ENCODE data around the gene RAI2.
"Not testable (repeated sequence)": the region's sequence is repeated elsewhere in the genome, so short reads cannot be mapped to it uniquely, and the experiment has no call there.

The RAI2 gene

DNA sequence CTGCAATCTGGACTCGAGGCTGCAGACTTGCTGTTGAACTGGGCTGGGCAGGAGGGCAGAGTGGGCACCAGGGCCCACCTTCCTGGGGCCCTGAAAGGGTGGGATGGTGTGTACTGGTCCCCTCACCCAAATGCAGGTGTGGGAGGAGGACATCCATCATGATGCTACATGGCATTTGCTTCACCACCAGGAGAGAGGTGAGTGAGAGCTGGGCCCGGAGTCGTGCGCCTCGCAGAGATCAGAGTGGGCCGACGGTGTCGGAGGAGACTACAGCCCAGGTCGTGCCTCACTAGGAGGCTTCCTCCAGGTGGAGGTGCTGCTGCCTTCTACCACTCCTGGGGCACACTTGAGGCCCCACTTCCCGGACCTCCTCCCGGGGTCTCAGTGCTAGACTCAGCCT, 73.5 kb downstream of the RAI2 start:
- in situ Hi-C loops (cut with HindIII; ENCODE audit: low sequenced_read_pairs), result no loop called here

DNA sequence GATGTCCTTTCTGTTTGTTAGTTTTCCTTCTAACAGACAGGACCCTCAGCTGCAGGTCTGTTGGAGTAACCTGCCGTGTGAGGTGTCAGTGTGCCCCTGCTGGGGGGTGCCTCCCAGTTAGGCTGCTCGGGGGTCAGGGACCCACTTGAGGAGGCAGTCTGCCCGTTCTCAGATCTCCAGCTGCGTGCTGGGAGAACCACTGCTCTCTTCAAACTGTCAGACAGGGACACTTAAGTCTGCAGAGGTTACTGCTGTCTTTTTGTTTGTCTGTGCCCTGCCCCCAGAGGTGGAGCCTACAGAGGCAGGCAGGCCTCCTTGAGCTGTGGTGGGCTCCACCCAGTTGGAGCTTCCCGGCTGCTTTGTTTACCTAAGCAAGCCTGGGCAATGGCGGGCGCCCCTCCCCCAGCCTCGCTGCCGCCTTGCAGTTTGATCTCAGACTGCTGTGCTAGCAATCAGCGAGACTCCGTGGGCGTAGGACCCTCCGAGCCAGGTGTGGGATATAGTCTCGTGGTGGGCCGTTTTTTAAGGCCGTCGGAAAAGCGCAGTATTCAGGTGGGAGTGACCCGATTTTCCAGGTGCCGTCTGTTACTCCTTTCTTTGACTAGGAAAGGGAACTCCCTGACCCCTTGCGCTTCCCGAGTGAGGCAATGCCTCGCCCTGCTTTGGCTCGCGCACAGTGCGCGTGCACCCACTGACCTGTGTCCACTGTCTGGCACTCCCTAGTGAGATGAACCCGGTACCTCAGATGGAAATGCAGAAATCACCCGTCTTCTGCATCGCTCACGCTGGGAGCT, 74.3 kb downstream of the RAI2 start:
- in situ Hi-C loops (cut with HindIII; ENCODE audit: low sequenced_read_pairs), result not testable (repeated sequence)

DNA sequence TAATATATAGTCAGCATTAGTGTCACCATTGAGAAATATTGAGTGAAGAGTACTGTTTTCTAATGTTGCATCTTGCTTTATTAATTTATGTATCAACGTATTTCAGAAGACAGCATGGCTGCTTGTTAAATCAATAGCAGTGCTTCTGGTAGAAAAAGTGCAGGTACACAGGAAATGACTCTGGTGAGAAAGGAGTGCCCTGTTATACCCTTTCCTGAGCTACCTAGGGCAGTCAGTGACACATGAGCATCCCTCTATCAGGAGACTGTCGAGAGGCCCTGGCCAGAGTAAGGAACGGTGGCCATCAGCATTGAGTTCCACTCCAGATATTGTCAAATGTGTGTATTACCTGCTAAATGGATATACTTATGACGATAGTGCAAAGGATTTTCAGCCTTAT, 81.7 kb downstream of the RAI2 start:
- in situ Hi-C loops (cut with HindIII; ENCODE audit: low sequenced_read_pairs), result no loop called here

DNA sequence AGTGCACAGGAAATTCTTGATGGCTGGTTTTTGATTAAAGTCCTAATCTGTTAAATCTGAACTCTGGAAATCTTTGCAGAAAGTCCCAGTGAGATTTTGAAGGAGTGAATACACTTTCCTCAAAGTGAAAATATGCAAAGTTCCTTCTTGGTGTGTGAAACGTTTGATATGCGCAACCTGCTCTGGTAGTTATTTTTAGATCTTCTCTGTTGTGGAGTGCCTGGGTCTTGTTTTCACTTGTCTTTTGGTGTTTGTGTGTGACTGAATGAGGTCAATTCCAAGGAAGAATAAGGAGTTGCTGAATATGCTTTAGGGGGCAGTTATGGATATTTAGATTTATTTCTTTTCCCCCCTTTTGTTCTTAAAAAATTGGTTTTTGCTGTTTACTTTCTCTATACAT, 82.1 kb downstream of the RAI2 start:
- in situ Hi-C loops (cut with HindIII; ENCODE audit: low sequenced_read_pairs), result no loop called here

DNA sequence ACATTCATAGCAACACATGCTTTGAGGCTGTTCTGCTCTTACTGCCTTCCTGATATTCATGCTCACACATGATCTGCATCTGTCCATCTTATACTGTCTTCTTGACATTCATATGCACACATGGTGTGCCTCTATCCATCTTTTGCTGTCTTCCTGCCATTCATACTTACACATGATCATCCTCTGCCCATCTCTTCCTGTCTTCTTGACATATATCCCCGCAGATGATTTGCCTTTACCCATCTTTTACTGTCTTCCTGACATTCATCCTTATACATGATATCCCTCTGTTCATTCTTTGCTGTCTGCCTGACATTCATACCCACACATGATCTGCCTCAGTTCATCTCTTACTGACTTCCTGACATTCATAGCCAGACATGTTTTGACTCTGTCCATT, 87.0 kb downstream of the RAI2 start:
- in situ Hi-C loops (cut with HindIII; ENCODE audit: low sequenced_read_pairs), result no loop called here

DNA sequence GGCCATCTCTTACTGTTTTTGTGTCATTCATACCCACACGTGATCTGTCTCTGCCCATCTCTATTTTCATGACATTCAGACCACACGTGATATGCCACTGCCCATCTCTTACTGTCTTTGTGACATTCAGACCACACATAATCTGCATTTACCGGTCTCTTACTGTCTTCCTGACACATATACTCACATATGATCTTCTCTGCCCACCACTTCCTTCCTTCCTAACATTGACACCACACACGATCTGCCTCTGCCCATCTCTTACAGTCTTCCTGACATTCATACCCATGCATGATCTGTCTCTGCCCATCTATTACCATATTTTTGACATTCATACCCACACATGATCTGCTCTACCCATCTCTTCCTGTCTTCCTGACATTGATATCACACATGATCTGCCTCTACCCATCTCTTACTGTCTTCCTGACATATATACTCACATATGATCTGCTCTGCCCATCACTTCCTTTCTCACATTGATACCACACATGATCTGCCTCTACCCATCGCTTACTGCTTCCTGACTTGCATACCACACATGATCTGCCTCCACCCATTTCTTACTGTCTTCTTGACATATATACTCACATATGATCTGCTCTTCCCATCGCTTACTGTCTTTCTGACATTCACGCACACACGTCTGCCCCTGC, 87.7 kb downstream of the RAI2 start:
- in situ Hi-C loops (cut with HindIII; ENCODE audit: low sequenced_read_pairs), result no loop called here

DNA sequence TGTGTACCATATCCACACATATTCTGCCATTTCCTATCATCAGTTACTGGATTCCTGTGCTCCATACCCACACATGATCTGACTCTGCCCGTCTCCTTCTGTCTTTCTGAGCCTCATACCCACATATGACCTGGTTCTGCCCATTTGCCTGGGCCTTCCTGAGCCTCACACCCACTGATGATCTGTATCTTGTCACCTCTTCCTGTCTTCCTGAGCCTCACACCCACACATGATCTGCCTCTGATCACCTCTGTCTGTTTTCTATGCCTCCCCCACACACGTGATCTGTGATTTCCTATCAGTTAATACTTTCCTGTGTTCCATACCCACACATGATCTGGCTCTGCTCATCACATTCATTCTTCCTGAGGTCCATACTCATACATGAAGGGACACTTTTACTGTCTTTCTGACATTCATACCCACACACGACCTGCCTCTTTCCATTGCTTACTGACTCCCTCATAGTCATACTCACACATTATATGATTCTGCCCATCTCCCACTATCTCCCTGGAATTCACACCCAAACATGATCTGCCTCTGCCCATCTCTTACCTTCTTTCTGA, 91.3 kb downstream of the RAI2 start:
- in situ Hi-C loops (cut with HindIII; ENCODE audit: low sequenced_read_pairs), result no loop called here

DNA sequence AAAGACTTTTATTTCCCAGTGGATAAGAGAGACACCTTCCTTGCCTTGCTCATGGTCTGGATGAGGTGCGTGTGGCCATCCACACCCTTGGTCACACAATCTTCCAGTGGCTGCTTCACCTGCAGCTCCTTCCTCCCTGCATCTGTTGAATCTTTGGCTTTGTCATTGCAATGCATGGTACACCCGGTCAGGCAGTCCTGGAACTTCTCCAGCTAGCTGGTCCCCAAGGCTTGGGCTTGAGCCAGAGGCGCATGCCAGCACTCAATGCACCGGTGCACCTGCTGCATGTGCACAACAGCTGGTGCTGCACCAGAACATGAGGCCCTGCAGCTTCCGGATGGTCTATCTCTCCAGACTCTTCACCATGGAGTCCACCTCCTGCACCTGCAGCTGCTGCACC, 92.1 kb downstream of the RAI2 start:
- in situ Hi-C loops (cut with HindIII; ENCODE audit: low sequenced_read_pairs), result no loop called here

DNA sequence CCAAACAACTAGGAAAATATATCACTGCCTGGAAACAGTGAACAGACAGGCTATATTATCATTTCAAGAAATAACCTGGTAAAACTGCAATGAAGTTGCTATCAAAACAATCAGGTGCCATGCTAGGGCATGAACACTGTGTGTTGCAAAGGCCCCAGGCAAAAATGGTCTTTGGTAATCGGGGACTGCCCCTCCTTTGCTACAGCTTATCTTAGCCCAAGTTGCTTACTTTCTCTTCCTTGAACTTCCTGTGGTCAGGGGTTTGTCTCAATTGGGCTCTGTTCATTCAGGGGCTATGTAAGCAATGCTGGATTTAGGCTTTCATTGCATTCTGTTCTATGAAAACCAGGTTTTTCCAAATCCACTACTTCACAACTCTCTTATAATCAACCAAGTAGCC, 93.4 kb downstream of the RAI2 start:
- in situ Hi-C loops (cut with HindIII; ENCODE audit: low sequenced_read_pairs), result no loop called here

DNA sequence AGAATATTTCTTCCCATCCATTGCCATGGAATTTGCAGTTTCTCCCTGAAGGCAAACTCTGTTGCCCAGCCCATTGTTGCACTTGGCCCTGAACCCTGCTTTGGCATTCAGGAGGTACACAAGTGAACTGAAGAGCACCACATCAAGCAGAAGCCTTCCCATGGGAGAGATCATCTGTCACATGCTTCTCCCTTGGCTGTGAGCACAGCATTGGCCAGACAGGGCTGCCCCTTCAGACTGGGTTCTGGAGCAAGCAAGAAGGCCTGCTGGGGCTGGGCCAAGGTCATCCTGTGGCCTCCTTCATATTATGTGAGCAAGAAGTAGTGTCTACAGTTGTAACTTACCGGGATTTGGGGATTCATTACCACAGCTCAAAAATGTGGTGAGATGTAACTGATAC, 101.1 kb downstream of the RAI2 start:
- in situ Hi-C loops (cut with HindIII; ENCODE audit: low sequenced_read_pairs), result no loop called here

DNA sequence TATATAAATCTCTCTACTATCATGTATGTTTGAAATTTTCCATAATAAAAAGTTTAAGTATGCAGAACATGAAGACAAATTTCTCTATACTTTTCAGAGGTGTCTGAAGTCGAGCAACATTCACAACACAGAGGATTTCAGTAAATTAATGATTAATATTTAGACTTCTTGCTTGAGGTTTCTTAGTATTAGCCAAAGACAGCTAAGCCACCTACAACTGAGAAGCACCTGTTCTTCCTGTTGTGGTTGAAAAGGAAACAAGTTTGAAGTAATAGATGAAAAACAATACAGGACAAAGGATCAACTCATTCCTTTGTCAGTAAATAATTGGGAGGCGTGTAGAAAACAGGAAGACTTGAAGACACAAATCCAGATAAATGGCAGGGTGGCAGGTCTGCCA, 102.7 kb downstream of the RAI2 start:
- in situ Hi-C loops (cut with HindIII; ENCODE audit: low sequenced_read_pairs), result no loop called here

DNA sequence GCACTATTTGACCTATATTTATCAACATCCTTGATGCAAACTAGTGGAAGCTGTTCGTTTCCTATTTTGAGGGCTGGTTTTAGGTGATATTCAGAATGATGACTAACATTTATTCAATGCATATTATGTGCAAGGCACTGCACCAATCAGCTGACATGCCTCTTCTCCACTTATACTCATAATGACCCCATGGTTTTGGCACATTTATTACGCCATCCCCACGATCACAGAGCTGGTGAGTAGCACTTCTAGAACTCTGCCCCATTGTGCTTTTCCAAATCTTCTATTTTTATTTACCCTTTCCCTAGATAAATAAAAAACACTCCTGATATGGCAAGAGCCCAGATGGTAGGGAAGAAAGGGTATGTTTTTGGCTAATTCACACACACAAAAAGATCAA, 110.7 kb downstream of the RAI2 start:
- in situ Hi-C loops (cut with HindIII; ENCODE audit: low sequenced_read_pairs), result no loop called here
